Panc1 (cell line): ENCODE measurements around the gene WLS.

Experiments used
- POLR2AphosphoS5 ChIP-seq: IDR thresholded peaks from 2 replicates; pipeline ENCODE4 v1.6.1; 2012; ENCODE audit warnings: mild to moderate bottlenecking, low read depth, low read length, moderate library complexity
- SIN3A ChIP-seq: IDR thresholded peaks from 2 replicates; pipeline ENCODE4 v1.6.1; 2012; ENCODE audit warnings: low read depth, mild to moderate bottlenecking, low read length, moderate library complexity, borderline replicate concordance; ENCODE audit not compliant: insufficient read depth
- TCF7L2 ChIP-seq: IDR thresholded peaks from 2 replicates; pipeline ENCODE4 v1.6.1; 2011; ENCODE audit warnings: mild to moderate bottlenecking, low read depth, low read length, inconsistent platforms
- TF ChIP-seq, protein P1 (sequence below): fragments of 450-650 bp; IDR thresholded peaks from 2 replicates; pipeline ENCODE4 v1.5.1; 2017; ENCODE audit warnings: mild to moderate bottlenecking
- TF ChIP-seq, protein P2 (sequence below), 2 experiments: IDR thresholded peaks; 2 replicates each; pipeline ENCODE4 v1.6.1; 2011 to 2012; ENCODE audit warnings: low read depth in 2 of 2, control low read depth in 1 of 2, low read length in 1 of 2, mild to moderate bottlenecking in 1 of 2, moderate library complexity in 1 of 2; ENCODE audit not compliant: insufficient read depth in 1 of 2

DNA sequence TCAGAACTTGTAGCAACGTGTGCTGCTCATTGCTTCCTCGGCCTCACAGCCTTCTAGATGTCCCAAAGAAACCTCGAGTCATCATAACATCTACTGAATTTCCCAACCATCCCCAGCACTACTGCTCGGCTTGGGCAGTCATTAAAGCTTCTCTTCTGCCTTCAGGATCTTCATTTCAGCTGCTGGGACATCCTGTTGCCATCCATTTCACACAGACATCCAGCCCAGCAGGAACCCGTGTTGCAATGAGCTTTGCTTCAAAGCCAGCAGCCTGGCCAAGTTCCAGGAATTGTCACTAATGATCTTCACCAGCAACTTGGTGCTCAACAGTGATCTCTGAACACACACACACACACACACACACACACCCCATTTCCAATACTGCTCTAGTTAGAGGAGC, 18.5 kb downstream of the WLS start:
- TF ChIP-seq, protein P1, sequence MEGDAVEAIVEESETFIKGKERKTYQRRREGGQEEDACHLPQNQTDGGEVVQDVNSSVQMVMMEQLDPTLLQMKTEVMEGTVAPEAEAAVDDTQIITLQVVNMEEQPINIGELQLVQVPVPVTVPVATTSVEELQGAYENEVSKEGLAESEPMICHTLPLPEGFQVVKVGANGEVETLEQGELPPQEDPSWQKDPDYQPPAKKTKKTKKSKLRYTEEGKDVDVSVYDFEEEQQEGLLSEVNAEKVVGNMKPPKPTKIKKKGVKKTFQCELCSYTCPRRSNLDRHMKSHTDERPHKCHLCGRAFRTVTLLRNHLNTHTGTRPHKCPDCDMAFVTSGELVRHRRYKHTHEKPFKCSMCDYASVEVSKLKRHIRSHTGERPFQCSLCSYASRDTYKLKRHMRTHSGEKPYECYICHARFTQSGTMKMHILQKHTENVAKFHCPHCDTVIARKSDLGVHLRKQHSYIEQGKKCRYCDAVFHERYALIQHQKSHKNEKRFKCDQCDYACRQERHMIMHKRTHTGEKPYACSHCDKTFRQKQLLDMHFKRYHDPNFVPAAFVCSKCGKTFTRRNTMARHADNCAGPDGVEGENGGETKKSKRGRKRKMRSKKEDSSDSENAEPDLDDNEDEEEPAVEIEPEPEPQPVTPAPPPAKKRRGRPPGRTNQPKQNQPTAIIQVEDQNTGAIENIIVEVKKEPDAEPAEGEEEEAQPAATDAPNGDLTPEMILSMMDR = no peak
- TF ChIP-seq POLR2AphosphoS5 = no peak
- TF ChIP-seq SIN3A = no peak
- no peak for TF ChIP-seq TCF7L2
- TF ChIP-seq, protein P2, sequence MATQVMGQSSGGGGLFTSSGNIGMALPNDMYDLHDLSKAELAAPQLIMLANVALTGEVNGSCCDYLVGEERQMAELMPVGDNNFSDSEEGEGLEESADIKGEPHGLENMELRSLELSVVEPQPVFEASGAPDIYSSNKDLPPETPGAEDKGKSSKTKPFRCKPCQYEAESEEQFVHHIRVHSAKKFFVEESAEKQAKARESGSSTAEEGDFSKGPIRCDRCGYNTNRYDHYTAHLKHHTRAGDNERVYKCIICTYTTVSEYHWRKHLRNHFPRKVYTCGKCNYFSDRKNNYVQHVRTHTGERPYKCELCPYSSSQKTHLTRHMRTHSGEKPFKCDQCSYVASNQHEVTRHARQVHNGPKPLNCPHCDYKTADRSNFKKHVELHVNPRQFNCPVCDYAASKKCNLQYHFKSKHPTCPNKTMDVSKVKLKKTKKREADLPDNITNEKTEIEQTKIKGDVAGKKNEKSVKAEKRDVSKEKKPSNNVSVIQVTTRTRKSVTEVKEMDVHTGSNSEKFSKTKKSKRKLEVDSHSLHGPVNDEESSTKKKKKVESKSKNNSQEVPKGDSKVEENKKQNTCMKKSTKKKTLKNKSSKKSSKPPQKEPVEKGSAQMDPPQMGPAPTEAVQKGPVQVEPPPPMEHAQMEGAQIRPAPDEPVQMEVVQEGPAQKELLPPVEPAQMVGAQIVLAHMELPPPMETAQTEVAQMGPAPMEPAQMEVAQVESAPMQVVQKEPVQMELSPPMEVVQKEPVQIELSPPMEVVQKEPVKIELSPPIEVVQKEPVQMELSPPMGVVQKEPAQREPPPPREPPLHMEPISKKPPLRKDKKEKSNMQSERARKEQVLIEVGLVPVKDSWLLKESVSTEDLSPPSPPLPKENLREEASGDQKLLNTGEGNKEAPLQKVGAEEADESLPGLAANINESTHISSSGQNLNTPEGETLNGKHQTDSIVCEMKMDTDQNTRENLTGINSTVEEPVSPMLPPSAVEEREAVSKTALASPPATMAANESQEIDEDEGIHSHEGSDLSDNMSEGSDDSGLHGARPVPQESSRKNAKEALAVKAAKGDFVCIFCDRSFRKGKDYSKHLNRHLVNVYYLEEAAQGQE (IDR thresholded peaks at IDR 0.05; ENCODE audit: insufficient read depth in 1 of 2, low read depth in 2 of 2, low read length in 1 of 2) = no peak
